ENCODE measurements around the gene SLC2A2. TPM values are rescaled to one million over a fixed set of nuclear protein-coding genes. Genes with fewer than 3 reads are reported as not detected.

Gene SLC2A2
- total RNA-seq, 1 donor from 2014 or later = not detected

DNA sequence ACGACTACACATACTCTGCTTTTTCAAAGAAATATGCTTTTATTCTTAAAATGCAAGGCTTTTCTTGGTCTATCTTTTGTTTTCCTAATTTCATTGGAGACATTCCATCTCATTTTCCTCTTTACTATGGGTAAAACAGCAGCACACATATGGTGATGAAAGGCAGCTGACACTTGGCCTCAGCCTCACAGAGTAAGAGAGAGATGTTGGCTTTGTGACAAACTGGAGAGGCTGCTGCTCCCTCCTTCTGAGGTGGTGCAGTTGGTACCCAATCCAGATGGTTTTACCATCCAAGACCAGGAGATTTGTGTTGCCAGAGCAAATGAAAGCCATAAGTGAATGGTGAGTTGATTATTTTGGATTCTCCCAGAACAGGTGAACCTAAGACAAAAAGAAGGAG lies 13.2 kb upstream of the SLC2A2 start:
- DNase-seq (ENCODE audit: low spot score in 2 of 2) (no peak), FAIRE-seq (no peak)

DNA sequence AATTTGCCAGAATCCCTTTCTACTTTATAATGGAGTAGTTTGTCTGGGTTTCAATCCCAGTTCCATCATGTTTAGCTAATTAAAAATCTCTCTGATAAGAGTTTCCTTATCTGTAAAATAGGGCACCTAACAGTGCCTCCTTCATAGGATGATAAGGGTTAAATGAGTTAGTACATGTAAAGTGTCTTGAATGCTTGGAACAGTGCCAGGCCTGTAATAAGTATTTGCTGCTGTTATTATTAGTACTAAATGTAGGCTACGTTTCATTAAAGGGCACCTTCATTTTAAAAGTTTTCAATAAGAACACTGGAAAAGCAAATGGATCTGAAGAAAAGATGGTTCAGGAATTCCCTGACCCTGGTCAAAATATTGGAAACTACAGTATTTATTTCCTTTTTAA lies 11.8 kb upstream of the SLC2A2 start:
- DNase-seq (ENCODE audit: low spot score in 2 of 2) (no peak), FAIRE-seq (no peak)

DNA sequence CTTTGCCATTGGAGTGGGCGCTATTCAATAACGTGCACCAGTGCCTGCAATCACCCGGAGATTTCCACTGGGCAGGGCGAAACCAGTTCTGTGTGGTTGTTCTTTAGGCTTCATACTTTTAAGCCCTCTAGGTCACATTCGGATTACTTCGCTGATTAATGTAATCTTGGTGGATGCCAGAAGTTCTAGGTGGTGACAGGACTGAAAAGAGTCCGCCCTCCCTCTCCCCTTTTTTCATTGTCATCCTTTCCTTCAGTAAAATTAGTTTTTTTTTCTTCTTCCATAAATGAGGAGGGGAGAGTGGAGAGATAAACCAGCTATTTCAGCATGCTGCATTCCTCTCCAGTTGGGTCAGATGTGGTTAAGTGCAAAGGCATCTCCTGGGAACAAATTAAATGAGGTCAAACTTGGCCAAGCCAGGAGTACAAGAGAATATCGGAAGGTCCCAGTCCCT lies 2.3 kb upstream of the SLC2A2 start:
- no peak for DNase-seq (ENCODE audit: low spot score in 2 of 2)
- FAIRE-seq = no peak

DNA sequence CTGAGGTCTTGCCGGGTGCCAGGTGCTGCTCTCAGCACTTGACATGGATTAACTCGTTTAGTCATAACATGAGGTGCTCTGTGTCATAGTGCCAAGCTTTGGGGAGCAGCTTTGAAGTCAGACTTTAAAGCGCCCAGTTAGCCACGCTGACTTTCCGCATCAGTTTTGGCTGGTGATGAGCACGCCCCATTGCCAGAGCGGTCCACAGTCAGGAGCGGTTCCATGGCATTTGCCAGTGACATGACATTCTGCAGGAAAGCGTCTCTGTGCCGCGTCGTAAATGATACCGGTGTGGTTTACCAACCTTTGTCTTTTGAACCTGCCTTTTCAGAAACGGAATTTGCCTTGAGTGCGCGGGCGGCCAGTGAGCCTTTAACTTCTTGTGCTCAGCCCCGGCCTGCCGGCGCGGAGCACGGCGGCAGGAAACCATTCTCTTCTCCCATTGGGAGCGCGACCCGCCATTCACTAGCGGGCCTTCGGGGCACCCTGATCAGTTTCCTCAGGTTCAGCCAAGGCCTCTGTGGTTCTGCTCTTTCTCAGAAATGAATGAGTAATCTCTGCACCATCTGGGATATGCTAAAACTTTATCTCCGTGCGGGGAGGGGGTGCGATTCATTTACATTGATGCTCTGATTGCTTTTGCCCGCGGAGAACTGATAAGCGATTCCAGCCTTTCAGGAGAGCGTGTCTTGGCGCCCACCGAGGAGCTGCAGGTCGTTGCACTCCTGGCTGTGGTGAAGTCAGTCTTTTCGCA lies 1.7 kb upstream of the SLC2A2 start:
- DNase-seq (ENCODE audit: low spot score in 2 of 2) = peak in 1 of 2 donors; percentile 29
- FAIRE-seq = no peak

DNA sequence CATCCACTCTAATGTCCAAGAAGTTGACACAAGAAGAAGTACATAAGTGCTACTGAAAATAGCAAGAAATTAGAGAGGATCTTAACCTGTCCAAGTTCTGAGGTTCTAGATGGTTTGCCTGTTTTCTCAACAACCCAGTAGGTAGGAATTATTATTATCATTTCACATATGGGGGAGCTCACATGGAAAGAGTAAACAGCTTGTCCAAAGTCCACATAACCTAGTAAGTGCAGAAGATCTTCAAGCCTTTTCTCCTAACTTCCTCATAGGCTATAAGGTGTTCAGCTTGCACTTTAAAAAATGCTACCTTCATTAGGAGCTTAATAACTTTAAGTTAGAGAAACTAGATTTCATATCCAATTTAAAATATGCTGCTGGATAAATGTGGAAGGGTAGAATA lies 3.0 kb downstream of the SLC2A2 start:
- FAIRE-seq (no peak), DNase-seq (ENCODE audit: low spot score in 2 of 2) (no peak)

DNA sequence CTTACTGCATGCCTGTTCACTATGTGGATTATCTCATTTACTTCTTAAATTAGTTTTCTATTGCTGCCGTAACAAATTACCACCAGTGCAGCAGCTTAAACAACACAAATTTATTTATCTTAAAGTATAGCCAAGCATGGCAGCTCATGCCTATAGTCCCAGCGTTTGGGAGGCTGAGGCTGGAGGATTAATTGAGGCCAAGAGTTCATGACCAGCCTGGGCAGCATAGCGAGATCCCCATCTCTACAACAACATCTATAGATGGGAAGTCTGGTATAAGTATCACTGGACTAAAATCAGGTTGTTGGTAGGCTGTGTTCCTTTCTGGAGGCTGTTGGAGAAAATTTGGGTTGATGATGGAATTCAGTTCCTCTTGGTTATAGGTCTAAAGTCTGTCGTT lies 5.1 kb downstream of the SLC2A2 start:
- DNase-seq (ENCODE audit: low spot score in 2 of 2) (no peak), FAIRE-seq (no peak)

DNA sequence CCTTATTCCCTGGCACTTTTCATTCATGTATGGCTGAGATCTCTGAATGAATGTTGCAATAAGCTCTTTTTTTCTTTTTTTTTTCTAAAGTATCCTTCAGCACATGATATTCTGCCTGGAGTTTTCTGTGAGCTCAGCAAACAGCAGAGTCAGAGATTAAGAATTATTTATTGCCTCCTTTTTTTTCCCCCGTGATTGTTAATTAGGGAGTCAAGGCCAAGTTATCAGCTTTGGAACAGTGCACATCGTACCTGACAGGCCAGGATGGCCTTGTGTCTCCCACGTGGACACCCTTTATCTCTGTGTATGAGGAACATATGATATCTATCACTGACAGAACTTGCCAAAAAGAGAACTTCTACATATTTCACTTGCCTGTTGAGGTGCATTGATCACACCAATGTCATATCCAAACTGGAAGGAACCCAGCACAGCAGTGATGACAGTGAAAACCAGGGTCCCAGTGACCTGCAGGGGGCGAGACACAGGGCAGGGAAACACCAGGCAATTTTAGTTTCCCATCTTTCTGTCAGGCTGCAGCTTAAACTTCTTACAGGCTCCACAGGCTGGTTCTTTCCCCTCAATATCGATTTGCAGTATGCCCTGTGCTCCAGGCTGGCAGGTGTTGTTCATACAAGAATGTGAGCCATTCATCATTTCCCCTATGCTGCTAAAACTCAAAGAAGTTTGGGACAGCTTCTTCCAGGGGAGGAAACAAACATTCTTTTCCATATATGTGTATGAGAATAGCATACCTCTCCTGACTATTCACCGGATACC lies 8.2 kb downstream of the SLC2A2 start:
- DNase-seq (ENCODE audit: low spot score in 2 of 2) (no peak), FAIRE-seq (no peak)

DNA sequence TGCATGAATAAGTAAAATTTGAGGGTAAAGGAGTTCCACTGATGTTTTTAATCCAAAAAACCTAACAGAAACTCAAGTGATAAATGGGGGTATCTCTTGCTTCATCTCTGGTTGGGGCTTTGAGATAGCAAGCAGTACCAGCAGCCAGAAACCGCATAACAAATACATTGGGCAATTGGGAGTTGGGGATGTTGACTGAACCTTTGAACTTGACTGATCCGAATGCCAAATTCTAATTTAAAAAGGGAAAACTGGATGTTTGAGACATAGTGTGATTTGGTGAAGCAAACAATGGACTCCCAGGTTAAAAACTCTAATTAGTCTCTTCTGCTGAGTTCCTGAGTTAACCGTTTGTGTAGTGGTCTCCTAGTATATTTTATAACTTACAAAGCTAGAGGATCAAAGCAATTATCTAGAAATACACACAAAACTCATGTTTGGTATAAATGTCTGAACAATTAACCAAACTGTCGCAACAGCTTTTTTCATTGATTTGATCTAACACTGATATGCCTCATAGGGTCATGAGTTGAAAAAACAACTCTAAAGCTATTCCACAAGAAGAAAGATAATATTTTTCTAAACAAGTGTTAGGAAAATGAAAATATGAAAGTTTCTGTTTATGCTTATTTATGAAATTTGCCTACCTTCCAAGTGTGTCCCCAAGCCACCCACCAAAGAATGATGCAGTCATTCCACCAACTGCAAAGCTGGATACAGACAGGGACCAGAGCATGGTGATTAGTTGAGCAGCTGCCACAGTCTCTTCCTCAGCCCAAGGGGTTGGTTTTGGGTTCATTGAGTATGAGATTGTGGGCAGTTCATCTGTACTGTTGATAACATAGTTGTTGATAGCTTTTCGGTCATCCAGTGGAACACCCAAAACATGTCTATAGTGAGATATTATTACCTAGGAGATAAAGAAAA lies 12.4 kb downstream of the SLC2A2 start:
- DNase-seq (ENCODE audit: low spot score in 2 of 2) (no peak), FAIRE-seq (no peak)

DNA sequence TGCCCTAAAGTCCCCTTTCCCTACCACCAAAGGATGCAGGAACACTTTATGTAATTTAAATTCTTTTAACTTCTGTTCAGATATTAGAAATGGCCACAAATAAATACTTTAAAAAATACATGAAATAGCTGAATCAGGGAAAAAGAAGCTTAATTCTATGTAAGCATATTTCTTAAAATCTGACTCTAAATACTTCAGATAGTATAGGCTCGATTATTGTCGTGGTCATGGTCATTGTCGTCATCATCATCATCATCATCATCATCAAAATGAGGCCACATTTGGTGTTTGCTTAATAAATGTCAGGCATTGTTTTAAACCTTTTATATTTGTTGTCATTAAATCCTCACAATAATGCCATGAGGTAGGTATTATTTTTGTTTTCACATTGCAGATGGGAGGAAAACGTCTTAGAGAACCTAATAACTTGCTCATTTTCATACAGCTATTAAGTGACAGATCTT lies 14.6 kb downstream of the SLC2A2 start:
- no peak for FAIRE-seq
- DNase-seq (ENCODE audit: low spot score in 2 of 2) = no peak

DNA sequence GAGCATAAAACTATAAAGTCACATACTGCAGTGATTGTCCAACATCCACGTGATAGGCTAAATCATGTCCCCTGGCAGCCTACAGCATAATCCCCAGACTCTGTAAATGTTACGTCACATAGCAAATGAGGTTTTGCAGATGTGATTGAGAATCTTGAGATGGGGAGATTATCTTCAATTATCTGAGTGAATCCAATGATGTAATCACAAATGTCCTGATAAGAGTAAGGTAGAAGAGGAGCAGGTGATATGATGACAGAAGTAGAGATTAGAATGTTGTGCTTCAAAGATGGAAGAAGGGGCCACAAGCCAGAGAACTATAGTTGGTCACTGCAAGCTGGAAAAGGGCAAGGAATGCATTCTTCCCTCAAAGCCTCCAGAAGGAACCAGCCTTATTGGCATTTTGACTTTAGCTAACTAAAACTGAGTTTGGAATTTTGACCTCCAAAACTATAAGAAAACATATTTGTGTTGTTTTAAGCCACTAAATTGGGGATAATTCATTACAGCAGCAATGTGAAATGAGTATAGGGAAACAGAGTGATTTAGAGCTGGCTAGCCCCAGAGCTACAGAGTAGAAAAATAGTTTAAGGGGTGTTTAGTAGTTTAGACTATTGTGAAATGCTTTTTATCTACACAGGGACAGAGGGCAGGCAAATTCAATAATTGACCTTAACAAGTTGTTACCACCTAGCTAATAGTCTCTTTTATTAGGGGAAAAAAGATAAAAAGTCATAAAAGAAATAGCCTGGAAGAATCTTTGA lies 15.2 kb downstream of the SLC2A2 start:
- FAIRE-seq (no peak), DNase-seq (ENCODE audit: low spot score in 2 of 2) (no peak)

DNA sequence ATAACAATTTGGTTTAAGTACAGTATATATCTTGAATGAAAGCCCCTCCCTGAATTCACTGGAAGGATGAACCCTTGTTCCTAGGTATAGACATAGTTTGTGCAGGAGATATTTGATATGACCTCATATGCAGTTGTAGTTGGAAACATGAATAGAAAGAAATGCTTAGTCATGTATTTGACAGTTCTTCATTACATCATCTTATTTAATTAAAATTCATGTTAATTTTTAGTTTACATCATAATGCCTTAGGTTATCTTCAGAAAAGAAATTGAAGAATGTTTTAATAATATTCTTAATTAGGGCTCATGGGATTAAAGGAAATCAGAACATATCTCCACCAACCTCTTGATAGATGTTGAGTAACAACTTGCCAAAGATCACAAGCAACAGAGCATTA lies 19.2 kb downstream of the SLC2A2 start:
- FAIRE-seq (no peak), DNase-seq (ENCODE audit: low spot score in 2 of 2) (no peak)

DNA sequence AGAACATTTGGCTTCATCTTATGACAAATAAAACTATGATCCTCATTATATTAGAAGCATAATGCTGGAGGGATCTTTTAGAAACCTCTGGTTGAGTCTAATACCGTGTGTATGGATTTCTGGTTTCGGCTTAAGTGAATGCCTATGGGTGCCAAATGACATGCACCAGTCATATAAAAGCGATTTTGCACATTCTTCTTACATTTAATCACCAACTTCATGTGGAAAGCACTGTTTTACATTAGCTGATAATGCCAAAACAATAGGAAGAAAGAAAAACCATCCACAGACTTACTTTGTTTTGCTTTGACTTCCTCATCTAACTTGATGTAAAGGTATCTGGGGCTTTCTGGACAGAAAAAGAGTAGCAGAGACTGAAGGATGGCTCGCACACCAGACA lies 20.9 kb downstream of the SLC2A2 start:
- FAIRE-seq = no peak
- no peak for DNase-seq (ENCODE audit: low spot score in 2 of 2)

DNA sequence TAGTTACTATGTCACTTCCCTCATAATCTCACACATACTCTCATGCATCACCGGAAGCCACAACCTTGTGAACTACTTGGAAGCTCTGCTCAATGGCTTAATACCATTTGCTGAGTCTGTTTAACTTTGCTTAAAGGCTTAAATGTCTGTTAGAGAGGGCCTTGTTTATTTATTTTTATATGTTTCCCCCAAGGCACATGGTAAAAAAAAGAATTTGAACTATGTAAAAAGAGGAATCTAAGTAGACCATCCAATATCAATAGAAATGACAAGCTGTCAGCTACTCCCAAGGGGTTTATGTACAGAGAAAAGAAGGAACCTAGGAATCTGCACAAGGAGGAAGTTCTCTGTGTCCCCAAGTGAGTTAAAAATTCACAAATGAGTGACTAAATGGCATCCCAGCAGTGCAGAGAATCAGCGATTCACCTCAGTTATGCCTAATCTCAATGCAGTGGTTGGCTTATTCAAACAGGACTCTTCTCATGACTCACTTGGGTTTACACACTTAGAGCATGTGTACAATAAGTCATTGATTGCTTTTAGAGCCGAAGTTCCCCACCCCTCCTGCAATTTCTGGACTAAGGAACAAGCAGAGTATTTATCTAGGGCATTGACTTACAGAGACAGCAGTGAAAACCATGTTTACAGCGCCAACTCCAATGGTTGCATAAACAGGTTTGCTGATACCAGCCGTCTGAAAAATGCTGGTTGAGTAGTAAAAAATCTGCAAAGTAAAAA lies 24.4 kb downstream of the SLC2A2 start:
- no peak for DNase-seq (ENCODE audit: low spot score in 2 of 2)

DNA sequence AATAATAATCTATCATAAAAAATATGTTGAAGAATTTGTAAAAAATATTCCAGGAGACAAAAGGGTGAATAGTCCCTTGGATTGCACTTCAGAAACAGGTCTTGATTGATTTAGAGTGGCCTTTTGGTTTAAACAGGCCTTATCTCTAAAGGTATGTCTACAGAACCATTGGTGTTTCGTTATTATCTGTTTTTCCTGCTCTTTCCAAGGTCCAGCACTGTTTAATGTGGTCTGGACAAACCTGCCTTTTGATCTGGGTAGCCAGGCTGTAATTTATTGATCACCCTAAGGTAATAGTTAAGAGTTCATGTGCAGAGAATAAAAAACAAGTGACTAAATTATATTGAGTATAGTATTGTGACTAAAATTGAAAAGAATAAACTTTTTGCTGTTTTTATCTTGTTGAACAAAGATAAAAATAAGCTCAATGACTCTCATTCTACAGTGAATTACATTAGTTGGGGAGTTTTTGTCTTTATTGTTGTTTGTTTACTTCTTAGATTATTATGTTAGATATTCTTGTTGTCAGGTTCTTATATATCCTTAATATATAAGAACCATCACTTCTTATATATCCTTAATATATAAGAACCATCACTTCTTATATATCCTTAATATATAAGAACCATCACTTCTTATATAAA lies 25.1 kb downstream of the SLC2A2 start:
- no peak for DNase-seq (ENCODE audit: low spot score in 2 of 2)
- peak; percentile 65 for FAIRE-seq

More for the DNA sequence above, 24.4 kb downstream of the SLC2A2 start:
- FAIRE-seq = no peak

DNA sequence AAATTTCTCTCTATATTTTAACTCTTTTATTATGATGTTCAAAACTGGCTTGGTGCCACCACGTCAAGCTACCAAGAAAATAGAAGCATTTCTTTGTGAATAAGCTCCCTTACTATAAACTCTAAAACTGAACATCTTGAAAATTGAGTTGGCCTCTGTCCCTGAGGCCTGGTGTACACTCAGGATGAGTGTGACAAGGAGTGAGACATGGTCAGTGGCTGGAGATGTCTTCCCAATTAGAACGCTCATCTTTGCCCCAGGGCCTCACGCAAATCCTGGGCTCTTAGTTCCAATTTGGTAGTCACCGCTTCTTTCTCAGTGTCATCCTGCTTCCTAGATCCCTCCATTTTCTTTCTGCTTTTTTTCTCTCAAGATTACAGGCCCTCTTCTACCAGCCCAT lies 26.2 kb downstream of the SLC2A2 start:
- no peak for DNase-seq (ENCODE audit: low spot score in 2 of 2)
- no peak for FAIRE-seq

DNA sequence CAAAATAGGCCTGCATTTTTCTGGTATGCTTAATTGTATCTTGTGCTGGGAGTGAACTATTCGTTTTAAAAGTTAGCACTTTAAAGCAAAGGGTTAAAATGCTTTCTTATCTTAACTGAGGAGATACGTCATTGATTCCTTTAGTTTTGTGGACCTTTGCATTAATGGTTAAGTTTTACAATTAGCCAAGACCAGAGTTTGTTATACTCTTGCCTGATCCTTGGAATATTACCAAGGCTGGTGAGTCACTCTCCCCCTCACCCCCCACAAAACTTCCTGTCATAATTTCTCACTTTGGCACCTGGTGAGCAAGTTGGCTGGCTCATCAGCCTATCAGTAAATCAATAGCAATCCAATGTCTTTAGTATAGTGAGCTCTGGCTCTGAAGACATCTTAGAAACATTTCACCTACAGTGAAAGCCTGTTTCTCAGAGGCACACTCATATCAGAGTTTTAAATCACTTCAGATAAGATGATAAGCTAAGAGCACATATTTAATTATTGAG lies 26.7 kb downstream of the SLC2A2 start:
- no peak for DNase-seq (ENCODE audit: low spot score in 2 of 2)
- FAIRE-seq = no peak

DNA sequence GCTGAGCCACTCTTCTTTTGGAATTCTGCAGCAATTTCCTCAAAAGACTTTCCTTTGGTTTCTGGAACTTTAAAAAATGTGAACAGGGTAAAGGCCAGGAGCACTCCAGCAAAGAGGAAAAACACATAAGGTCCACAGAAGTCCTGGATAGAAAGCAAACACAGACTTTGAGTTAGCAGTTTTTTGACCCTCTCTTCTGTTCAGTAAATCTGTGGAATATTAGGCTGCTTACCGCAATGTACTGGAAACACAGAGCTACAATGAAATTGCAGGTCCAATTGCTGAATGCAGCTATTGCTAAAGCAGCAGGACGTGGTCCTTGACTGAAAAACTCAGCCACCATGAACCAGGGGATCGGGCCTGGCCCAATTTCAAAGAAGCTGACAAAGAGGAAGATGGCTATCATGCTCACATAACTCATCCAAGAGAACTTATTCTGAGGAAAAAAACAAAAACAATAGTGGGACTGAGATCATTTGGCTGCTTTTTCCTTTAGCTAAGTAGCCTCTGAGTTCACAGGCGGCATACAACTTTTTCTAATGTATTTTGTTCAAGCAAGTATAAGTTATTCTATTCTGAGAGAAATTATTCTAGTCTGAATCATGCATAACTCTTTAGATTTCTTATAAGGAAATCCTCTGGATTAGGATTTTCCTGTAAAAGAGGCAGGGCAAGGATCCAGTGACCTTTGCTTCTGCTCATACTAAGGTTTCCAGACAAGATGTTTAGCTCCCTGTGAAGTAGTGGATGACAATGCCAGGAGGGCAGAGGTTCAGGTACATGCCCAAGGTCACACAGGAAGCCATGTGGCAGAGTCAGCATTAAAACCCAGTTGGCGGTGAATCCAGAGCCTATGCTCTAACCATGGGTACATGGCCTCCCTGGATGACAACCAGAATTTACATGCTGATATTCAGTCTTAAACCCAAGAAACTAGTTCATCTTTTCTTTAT lies 28.3 kb downstream of the SLC2A2 start:
- DNase-seq (ENCODE audit: low spot score in 2 of 2) (no peak), FAIRE-seq (no peak)
